Activated gamma-delta T cell treated with anti-CD3 and anti-CD28 coated beads, Interleukin-2, amount 50 U/mL, for 16 hours (primary cell): ENCODE measurements around the gene AMDHD1.

Experiments used
- DNase-seq: peaks from one replicate; pipeline ENCODE4 v3.0.0-alpha.2; 2020; ENCODE audit warnings: low read depth

The AMDHD1 gene

GRCh38 chr12:95996034-95996658 is 53.0 kb downstream of the AMDHD1 start, which contains the start of gene HAL:
HAL (minus strand) TSS chr12:95996344; CDS start chr12:95995910, 434 bp downstream.
- DNase-seq, result no peak

- no peak for DNase-seq
Observed at GRCh38 chr12:95997276-95997675, 54.1 kb downstream of the AMDHD1 start.

GRCh38 chr12:95997911-95998510 is 54.9 kb downstream of the AMDHD1 start:
- DNase-seq, result no peak

- no peak for DNase-seq
Observed at GRCh38 chr12:95998611-95999286, 55.6 kb downstream of the AMDHD1 start.

GRCh38 chr12:95999484-95999883 is 56.4 kb downstream of the AMDHD1 start:
- no peak for DNase-seq

GRCh38 chr12:96000858-96001257 is 57.7 kb downstream of the AMDHD1 start:
- DNase-seq, result no peak

- no peak for DNase-seq
Observed at GRCh38 chr12:96006727-96007126, 63.6 kb downstream of the AMDHD1 start.

- no peak for DNase-seq
Observed at GRCh38 chr12:96007729-96008128, 64.6 kb downstream of the AMDHD1 start.

- no peak for DNase-seq
Observed at GRCh38 chr12:96014943-96015599, 71.9 kb downstream of the AMDHD1 start.

GRCh38 chr12:96015672-96016071 is 72.5 kb downstream of the AMDHD1 start:
- DNase-seq, result no peak
